GM21390 (cell line): Measurements from ENCODE around the gene MCM8.
"Not testable (repeated sequence)": the region's sequence is repeated elsewhere in the genome, so short reads cannot be mapped to it uniquely, and the experiment has no call there.

ENCODE experiments used
- ATAC-seq: cut with Tn5 transposase; IDR thresholded peaks from one replicate; pipeline ENCODE4 v1.9.1; 2021; ENCODE audit not compliant: unreplicated experiment

MCM8 gene

DNA sequence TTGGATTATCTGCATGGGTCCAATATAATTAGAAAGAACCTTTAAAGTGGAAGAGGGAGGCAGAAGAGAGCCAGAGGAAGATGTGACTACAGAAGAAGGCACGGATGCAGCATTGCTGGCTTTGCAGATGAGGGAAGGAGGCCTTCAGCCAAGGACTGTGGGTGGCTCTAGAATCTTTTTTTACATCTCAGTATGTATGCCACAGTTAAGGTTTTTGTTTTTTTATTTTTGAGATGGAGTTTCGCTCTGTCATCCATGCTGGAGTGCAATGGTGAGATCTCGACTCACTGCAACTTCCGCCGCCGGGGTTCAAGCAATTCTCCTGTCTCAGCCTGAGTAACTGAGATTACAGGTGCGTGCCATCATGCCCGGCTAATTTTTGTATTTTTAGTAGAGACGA lies 49.3 kb downstream of the MCM8 start:
- no peak for ATAC-seq

GRCh38 chr20:6000871-6001270 lies 50.4 kb downstream of the MCM8 start:
- ATAC-seq = no peak

DNA sequence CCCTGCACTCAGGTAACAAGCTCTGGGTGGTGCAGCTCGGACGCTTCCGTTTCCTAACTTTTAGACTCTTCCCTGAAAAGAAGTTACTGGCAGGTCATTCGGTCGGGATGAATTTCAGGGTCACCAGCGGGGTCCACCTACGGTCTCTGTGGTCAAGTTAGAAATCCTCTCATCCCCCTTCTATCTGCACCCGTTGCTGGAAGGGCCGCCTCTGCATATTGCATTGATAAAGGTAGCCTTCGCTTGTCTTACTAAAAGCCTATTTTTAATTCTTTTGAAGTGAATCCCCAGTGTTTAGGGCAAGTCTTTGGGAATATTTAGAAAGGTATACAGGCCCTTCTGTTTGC lies 56.1 kb downstream of the MCM8 start:
- ATAC-seq = no peak

- no peak for ATAC-seq
Measured at GRCh38 chr20:6007094-6007528, 56.7 kb downstream of the MCM8 start.

GRCh38 chr20:6007529-6008103 lies 57.2 kb downstream of the MCM8 start:
- ATAC-seq = no peak

- ATAC-seq = no peak
Measured at GRCh38 chr20:6008254-6008653, 57.8 kb downstream of the MCM8 start.

DNA sequence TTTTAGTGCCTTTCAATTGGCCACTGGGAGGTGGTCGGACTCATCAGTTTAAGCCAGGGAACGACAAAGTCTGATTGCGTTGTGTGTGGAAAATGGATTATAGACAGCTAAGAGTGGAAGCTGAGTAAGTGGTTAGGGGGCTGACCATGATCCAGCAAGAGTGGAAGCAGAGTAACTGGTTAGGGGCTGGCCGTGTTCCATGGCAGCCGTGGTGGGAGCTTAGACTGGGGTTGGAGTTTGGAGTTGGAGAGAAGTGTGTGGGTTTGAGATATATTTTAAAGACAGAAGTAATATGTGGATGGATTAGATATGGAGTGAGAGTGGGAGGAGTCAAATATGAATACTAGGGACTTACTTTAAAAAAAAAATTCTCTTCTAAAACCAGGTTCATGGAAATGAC lies 61.7 kb downstream of the MCM8 start:
- ATAC-seq = no peak

DNA sequence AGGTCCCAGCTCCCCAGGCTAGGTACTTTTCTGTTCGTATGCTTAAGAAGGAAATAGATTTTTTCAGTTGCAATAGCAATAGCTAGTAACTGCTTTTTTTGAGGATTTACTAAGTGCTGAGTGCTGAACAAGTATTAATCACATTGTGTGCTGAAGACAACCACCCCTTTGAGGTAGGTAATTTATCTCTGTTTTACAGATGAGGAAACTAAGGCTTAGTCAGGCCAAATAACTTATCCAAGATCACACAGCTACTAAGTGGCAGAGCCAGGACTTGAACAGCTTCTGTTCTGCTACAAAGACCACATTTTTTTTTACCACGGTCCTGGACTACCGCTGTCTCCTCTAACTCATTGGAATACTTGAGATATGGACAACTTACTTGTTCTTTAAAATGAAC lies 63.6 kb downstream of the MCM8 start:
- ATAC-seq = no peak

- no peak for ATAC-seq
Measured at GRCh38 chr20:6014957-6015356, 64.5 kb downstream of the MCM8 start.

DNA sequence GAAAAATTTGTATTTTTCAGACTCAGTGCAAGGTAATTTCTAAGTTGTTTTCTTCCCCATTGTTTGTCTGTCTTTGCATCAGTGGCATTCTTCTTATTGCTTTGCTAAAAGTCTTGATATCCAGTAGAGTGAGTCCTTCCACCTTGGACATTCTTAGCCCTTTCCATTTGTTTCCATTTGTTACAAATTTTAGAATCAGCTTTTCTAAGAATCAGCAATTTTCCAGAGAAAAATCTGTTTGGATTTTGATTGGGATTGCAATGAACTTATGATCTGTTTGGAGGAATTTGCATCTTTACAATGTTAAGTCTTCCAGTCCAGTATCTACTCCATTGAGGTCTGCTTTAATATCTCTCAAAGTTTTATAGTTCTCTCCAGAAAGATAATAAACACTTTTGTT lies 67.0 kb downstream of the MCM8 start:
- no peak for ATAC-seq

DNA sequence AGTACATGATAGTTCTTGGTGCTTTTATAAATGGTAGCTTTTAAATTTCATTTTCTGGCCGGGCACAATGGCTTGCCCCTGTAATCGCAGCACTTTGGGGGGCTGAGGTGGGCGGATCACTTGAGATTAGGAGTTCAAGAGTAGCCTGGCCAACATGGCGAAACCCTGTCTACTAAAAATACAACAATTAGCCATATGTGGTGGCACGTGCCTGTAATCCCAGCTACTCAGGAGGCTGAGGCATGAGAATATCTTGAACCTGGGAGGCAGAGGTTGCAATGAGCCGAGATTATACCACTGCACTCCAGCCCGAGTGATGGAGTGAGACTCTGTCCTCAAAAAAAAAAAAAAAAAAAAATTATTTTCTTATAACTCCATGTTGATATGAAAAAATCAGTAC lies 67.4 kb downstream of the MCM8 start:
- ATAC-seq = no peak

DNA sequence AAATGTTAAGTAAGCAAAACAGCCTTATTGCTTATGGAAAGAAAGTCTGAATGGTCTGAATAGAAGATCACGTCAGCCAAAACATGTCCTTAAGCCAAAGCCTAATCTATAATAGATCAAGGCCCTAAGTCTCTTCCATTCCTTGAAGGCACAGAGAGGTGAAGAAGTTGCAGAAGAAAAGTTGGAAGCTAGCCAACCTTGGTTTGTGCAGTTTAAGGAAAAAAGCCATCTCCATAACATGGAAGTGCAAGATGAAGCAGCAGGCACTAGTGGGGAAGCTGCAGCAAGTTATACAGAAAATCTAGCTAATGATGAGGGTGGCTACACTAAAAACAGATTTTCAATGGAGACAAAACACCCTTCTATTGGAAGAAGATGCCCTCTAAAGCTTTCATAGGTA lies 74.3 kb downstream of the MCM8 start:
- no peak for ATAC-seq

DNA sequence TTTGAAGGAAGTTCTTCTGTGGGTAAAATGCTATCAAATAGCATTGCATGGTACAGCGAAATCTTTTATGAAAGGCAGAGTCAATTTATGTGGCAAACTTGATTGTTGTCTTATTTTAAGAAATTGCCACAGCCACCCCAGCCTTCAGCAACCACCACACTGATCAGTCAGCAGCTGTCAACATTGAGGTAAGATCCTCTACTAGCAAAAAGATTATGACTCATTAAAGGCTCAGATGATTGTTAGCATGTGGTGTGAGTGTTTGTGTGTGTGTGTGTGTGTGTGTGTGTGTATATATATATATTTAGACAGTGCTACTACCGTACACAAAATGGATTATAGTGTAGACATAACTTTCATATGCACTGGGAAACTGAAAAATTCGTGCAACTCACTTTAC lies 75.6 kb downstream of the MCM8 start:
- ATAC-seq = no peak

DNA sequence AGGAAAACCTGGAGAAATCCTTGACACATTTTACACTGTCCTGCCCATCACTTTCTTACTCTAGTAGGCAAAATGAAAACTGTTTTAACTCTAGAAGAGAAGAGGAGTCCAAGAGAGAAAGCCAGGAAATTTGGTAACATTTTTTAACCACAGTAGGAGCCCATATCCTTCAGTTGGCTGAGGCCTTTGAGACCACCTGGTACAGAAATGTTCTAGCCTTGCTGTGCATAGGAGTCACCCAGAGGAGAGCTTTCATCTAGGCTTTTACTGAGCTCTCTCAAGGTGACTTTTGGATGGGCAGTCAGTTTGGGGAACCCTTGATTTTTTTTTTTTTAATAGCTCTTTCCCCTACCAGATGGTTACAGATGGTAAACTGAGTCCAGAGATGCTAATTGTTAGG lies 78.4 kb downstream of the MCM8 start:
- ATAC-seq = no peak

GRCh38 chr20:6029538-6029937 lies 79.1 kb downstream of the MCM8 start:
- no peak for ATAC-seq

DNA sequence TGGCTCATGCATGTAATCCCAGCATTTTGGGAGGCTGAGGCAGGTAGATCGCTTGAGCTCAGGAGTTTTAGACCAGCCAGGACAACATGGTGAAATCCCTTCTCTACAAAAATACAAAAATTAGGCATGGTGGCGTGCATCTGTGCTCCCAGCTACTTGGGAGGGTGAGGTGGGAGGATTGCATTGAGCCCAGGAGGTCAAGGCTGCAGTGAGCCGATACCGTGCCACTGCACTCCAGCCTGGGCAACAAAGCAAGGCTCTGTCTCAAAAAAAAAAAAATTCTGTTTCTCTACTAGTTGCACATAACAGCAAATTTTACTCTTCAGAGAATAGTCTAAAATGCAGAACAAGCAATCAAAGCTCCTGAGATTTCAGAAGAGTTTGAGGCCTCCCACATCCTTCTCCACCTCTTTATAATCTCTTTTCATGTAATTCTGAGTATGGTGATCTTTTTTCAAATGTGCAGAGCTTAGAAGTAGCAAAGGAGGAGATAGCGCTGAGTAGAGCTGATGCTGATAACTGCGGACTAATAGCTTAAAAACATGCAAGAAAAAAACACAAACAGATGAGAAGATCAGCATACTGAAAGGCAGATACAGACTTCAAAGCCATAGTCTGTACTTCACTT lies 80.1 kb downstream of the MCM8 start:
- no peak for ATAC-seq

GRCh38 chr20:6032907-6033306 lies 82.5 kb downstream of the MCM8 start:
- ATAC-seq = not testable (repeated sequence)

- ATAC-seq = no peak
Measured at GRCh38 chr20:6034134-6034969, 83.9 kb downstream of the MCM8 start.

- ATAC-seq = no peak
Measured at GRCh38 chr20:6036213-6036612, 85.8 kb downstream of the MCM8 start.

DNA sequence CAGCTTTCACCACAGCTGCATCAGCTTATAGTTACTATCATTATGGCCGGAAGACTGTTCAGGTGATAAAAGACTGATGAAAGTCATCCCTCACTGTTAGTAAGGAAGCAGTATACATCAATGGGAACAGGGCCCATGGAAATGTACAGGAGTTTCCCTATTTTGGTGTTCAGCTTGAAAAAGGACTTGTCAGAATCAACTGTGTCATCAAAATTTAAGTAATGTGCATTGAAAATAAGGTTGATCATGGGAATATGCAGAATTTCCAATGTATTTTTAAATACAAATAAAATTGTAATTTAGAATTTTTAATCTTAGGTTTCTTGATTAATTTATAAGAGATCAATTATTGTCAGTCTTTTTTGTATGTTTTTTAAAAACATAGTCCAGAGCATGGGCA lies 86.6 kb downstream of the MCM8 start:
- no peak for ATAC-seq

DNA sequence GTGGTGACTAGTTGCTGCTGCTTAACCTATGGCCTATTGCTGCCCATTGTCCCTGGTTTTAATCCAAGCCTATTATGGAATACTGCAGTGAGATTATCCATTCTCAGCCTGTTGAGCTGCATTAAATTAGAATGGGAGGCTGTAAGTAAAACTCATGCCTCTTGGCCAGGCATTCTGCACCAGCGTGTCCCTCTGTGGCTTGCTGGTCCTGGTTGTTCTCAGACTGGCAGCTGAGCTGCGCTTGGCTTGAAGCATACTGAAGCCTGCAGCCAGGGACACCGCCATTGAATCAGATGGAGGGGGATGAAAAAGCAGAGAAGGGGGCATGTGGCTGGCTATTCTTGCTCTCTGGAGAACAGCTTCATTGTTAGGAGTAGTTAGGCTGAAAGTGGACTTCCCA lies 87.8 kb downstream of the MCM8 start:
- no peak for ATAC-seq

- ATAC-seq = no peak
Measured at GRCh38 chr20:6039766-6040165, 89.3 kb downstream of the MCM8 start.
